ENCODE data around the gene PCDHB6. TPM values are rescaled to one million over a fixed set of nuclear protein-coding genes. Genes with fewer than 3 reads are reported as not detected.
"Not testable (repeated sequence)": the region's sequence is repeated elsewhere in the genome, so short reads cannot be mapped to it uniquely, and the experiment has no call there.

Gene PCDHB6
- total RNA-seq, 1 donor from 2014 or later = 0.48 TPM

DNA sequence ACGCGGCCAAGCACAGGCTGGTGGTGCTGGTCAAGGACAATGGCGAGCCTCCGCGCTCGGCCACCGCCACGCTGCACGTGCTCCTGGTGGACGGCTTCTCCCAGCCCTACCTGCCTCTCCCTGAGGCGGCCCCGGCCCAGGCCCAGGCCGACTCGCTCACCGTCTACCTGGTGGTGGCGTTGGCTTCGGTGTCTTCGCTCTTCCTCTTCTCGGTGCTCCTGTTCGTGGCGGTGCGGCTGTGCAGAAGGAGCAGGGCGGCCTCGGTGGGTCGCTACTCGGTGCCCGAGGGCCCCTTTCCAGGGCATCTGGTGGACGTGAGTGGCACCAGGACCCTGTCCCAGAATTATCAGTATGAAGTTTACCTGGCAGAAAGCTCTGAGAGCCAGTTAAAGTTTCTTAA is 8.0 kb downstream of the PCDHB6 start:
- not testable (repeated sequence) for DNase-seq (ENCODE audit: low spot score)

DNA sequence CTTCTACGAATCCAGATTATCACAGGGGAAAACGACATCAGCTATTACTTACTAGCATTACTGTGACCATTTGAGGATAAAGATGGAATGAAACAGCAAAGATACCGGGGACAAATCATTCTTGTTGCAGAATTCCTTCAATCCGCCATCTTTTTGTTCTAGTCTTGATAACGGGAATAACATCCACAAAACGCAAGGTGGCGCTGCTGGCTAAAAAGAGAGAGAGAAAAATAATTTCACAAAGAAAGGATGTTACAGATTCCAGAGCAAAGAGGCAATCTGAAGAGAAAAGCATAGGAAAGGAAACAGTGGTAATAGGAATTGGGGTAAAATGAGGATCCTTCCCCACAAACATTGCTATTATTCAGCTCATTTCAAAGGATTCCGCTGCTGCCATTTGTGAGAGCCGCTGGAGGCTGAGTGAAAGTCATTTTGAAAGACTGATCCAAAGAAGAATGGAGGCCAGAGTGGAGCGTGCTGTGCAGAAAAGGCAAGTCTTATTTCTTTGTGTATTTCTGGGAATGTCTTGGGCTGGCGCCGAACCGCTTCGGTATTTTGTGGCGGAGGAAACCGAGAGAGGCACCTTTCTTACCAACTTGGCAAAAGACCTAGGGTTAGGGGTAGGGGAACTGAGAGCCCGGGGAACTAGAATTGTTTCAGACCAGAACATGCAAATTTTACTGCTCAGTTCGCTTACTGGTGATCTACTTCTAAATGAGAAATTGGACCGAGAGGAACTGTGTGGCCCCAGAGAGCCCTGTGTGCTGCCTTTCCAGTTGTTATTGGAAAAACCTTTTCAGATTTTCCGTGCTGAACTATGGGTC is 22.7 kb downstream of the PCDHB6 start, which contains the start of gene PCDHB7:
TSS of gene PCDHB7 (plus strand) at position 264 of the 824 bp plus-strand sequence. CDS start at position 456, 192 bp downstream.
- no peak for DNase-seq (ENCODE audit: low spot score)

DNA sequence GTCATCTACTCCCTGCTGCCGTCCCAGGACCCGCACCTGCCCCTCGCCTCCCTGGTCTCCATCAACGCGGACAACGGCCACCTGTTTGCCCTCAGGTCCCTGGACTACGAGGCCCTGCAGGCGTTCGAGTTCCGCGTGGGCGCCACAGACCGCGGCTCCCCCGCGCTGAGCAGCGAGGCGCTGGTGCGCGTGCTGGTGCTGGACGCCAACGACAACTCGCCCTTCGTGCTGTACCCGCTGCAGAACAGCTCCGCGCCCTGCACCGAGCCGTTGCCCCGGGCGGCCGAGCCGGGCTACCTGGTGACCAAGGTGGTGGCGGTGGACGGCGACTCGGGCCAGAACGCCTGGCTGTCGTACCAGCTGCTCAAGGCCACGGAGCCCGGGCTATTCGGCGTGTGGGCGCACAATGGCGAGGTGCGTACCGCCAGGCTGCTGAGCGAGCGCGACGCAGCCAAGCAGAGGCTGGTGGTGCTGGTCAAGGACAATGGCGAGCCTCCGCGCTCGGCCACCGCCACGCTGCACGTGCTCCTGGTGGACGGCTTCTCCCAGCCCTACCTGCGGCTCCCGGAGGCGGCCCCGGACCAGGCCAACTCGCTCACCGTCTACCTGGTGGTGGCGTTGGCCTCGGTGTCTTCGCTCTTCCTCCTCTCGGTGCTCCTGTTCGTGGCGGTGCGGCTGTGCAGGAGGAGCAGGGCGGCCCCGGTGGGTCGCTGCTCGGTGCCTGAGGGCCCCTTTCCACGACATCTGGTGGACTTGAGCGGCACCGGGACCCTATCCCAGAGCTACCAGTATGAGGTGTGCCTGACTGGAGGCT is 24.6 kb downstream of the PCDHB6 start:
- DNase-seq (ENCODE audit: low spot score) = not testable (repeated sequence)

DNA sequence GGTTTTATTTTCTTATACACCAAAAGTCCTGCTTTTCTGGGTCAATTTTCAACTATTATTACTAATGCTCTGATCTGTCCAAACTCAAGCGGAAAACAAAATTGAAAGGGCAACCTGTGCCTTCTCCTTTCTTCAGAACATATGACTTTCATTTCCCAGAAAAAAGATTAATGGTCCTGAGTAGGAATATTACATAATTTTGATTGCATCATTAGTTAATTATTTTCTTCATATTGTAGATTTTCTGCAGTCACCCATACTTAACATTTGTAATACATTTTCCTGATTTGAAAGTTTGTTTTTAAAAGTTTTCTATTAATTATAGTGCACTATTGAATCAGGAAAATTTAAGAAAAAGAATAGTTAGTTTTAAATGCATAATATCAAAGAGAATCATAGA is 26.1 kb downstream of the PCDHB6 start:
- no peak for DNase-seq (ENCODE audit: low spot score)

DNA sequence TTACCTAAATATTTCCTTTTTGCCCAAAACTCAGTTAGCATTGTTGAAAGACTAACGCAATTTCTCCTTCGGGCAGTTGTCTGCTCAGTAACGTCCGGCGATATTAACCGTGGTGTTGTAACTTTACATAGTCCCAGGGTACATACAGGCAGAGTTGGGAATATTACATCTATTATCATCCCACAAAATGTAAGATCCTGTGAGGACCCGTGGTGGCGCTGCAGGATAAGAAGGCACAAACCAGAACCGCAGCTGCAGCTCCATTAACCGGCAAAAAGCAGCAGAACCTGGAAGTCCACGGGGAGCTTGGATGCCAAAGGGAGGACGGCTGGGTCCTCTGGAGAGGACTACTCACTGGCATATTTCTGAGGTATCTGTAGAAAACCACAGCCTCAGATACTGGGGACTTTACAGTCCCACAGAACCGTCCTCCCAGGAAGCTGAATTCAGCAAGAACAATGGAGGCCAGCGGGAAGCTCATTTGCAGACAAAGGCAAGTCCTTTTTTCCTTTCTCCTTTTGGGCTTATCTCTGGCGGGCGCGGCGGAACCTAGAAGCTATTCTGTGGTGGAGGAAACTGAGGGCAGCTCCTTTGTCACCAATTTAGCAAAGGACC is 27.8 kb downstream of the PCDHB6 start, which contains the start of gene PCDHB8:
TSS of gene PCDHB8 (plus strand) at position 214 of the 615 bp plus-strand sequence. CDS start at position 459, 245 bp downstream.
- not testable (repeated sequence) for DNase-seq (ENCODE audit: low spot score)

DNA sequence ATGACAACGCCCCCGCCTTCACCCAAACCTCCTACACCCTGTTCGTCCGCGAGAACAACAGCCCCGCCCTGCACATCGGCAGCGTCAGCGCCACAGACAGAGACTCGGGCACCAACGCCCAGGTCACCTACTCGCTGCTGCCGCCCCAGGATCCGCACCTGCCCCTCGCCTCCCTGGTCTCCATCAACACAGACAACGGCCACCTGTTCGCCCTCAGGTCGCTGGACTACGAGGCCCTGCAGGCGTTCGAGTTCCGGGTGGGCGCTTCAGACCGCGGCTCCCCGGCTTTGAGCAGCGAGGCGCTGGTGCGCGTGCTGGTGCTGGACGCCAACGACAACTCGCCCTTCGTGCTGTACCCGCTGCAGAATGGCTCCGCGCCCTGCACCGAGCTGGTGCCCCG is 29.5 kb downstream of the PCDHB6 start:
- DNase-seq (ENCODE audit: low spot score) = not testable (repeated sequence)

DNA sequence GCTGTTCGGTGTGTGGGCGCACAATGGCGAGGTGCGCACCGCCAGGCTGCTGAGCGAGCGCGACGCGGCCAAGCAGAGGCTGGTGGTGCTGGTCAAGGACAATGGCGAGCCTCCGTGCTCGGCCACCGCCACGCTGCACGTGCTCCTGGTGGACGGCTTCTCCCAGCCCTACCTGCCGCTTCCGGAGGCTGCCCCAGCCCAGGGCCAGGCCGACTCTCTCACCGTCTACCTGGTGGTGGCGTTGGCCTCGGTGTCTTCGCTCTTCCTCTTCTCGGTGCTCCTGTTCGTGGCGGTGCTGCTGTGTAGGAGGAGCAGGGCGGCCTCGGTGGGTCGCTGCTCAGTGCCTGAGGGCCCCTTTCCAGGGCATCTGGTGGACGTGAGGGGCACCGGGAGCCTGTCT is 30.0 kb downstream of the PCDHB6 start:
- not testable (repeated sequence) for DNase-seq (ENCODE audit: low spot score)

DNA sequence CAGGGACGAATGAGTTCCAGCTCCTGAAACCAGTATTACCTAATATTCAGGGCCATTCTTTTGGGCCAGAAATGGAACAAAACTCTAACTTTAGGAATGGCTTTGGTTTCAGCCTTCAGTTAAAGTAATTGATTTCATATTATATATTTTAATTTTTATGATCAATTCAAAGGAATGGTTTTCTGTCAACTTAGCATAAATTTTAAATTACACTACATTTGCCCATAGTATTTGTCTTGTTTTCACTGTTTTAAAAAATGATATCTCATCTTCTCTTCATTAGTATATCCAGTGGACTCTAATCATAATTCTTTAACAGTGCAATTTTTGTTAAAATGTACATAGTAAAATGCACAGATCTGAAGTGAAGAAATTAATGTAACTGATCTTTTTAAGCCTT is 30.5 kb downstream of the PCDHB6 start:
- no peak for DNase-seq (ENCODE audit: low spot score)

DNA sequence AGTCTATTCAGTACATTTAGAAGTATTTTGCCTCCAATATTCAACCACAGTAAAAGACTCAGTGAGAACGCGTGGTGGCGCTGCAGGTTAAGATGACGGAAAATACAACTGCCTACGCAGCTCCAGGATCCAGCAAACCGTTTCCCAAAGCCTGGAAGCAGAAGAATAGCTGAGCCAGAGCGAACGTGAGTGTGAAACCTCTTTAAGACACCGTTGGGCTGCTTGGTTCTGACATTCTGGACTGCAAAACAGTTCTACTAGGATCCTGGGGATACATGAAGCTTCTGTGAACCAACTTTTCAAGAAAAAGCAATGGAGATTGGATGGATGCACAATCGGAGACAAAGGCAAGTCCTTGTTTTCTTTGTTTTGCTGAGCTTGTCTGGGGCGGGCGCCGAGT is 32.4 kb downstream of the PCDHB6 start, which contains the start of gene PCDHB16:
TSS of gene PCDHB16 (plus strand) at position 140 of the 400 bp plus-strand sequence. CDS start at position 313, 173 bp downstream.
- no peak for DNase-seq (ENCODE audit: low spot score)

DNA sequence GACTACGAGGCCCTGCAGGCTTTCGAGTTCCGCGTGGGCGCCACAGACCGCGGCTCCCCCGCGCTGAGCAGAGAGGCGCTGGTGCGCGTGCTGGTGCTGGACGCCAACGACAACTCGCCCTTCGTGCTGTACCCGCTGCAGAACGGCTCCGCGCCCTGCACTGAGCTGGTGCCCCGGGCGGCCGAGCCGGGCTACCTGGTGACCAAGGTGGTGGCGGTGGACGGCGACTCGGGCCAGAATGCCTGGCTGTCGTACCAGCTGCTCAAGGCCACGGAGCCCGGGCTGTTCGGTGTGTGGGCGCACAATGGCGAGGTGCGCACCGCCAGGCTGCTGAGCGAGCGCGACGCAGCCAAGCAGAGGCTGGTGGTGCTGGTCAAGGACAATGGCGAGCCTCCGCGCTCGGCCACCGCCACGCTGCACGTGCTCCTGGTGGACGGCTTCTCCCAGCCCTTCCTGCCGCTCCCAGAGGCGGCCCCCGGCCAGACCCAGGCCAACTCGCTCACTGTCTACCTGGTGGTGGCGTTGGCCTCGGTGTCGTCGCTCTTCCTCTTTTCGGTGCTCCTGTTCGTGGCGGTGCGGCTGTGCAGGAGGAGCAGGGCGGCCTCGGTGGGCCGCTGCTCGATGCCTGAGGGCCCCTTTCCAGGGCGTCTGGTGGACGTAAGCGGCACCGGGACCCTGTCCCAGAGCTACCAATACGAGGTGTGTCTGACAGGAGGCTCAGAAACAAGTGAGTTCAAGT is 34.4 kb downstream of the PCDHB6 start:
- not testable (repeated sequence) for DNase-seq (ENCODE audit: low spot score)

DNA sequence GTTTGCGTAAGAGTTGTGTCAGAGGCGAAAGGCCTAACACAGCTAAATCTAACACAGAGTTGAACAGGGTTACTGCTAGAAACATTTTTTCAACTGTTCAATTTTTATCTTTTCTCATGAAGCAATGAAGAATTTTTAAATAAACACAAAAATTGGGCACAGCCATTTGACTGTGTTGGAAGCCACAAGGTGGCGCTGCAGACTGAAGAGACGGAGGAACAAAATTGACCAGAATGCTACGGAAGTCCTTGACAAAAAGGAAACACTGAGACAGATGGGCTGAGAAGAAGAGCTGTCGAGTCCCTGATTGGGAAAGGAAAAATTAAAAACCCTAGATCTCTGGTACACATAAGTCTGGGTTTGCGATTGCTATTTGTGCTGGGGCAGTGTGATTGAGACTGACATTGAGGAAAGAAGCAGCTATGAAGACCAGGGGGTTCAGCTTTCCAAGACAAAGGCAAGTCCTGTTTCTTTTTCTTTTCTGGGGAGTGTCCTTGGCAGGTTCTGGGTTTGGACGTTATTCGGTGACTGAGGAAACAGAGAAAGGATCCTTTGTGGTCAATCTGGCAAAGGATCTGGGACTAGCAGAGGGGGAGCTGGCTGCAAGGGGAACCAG is 37.1 kb downstream of the PCDHB6 start, which contains the start of gene PCDHB9:
TSS of gene PCDHB9 (plus strand) at position 265 of the 616 bp plus-strand sequence. CDS start at position 423, 158 bp downstream.
- no peak for DNase-seq (ENCODE audit: low spot score)

DNA sequence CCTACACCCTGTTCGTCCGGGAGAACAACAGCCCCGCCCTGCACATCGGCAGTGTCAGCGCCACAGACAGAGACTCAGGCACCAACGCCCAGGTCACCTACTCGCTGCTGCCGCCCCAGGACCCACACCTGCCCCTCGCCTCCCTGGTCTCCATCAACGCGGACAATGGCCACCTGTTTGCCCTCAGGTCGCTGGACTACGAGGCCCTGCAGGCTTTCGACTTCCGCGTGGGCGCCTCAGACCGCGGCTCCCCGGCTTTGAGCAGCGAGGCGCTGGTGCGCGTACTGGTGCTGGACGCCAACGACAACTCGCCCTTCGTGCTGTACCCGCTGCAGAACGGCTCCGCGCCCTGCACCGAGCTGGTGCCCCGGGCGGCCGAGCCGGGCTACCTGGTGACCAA is 38.8 kb downstream of the PCDHB6 start:
- not testable (repeated sequence) for DNase-seq (ENCODE audit: low spot score)

DNA sequence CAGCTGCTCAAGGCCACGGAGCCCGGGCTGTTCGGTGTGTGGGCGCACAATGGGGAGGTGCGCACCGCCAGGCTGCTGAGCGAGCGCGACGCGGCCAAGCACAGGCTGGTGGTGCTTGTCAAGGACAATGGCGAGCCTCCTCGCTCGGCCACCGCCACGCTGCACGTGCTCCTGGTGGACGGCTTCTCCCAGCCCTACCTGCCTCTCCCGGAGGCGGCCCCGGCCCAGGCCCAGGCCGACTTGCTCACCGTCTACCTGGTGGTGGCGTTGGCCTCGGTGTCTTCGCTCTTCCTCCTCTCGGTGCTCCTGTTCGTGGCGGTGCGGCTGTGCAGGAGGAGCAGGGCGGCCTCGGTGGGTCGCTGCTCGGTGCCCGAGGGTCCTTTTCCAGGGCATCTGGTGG is 39.3 kb downstream of the PCDHB6 start:
- not testable (repeated sequence) for DNase-seq (ENCODE audit: low spot score)

DNA sequence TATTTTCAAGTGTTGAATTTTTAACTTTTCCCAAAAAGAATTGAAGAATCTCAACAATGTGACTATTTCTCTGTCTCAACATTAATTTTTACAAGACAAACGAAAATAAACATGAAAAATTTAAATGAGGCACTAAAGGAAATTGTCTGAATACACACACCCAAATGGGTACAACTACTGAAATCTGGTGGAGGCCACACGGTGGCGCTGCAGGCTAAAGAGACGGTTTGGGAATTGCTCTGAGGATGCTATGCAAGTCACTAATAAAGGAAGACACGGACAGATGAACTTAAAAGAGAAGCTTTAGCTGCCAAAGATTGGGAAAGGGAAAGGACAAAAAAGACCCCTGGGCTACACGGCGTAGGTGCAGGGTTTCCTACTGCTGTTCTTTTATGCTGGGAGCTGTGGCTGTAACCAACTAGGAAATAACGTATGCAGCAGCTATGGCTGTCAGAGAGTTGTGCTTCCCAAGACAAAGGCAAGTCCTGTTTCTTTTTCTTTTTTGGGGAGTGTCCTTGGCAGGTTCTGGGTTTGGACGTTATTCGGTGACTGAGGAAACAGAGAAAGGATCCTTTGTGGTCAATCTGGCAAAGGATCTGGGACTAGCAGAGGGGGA is 42.4 kb downstream of the PCDHB6 start, which contains the start of gene PCDHB10:
TSS of gene PCDHB10 (plus strand) at position 244 of the 616 bp plus-strand sequence. CDS start at position 444, 200 bp downstream.
- DNase-seq (ENCODE audit: low spot score) = no peak

DNA sequence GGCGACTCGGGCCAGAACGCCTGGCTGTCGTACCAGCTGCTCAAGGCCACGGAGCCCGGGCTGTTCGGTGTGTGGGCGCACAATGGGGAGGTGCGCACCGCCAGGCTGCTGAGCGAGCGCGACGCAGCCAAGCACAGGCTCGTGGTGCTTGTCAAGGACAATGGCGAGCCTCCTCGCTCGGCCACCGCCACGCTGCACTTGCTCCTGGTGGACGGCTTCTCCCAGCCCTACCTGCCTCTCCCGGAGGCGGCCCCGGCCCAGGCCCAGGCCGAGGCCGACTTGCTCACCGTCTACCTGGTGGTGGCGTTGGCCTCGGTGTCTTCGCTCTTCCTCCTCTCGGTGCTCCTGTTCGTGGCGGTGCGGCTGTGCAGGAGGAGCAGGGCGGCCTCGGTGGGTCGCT is 44.5 kb downstream of the PCDHB6 start:
- not testable (repeated sequence) for DNase-seq (ENCODE audit: low spot score)

DNA sequence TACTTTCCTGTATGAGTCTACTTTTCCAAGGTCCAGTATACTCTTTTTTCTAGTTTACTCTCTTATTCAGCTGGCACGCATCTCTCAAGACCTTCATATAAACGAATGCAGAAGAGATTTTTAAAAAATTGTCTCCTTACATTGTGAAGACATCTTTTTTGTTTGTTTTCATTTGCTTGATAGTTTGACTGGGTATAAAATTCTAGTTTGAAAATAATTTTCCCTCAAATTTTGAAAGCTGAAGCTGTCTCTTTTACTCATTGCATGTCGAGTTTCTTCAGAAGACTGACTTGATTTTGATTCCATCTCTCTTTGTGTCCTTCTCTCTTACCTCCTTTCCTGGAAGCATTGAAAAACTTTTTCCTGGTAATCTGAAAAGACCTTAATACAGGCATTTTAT is 46.5 kb downstream of the PCDHB6 start:
- no peak for DNase-seq (ENCODE audit: low spot score)

DNA sequence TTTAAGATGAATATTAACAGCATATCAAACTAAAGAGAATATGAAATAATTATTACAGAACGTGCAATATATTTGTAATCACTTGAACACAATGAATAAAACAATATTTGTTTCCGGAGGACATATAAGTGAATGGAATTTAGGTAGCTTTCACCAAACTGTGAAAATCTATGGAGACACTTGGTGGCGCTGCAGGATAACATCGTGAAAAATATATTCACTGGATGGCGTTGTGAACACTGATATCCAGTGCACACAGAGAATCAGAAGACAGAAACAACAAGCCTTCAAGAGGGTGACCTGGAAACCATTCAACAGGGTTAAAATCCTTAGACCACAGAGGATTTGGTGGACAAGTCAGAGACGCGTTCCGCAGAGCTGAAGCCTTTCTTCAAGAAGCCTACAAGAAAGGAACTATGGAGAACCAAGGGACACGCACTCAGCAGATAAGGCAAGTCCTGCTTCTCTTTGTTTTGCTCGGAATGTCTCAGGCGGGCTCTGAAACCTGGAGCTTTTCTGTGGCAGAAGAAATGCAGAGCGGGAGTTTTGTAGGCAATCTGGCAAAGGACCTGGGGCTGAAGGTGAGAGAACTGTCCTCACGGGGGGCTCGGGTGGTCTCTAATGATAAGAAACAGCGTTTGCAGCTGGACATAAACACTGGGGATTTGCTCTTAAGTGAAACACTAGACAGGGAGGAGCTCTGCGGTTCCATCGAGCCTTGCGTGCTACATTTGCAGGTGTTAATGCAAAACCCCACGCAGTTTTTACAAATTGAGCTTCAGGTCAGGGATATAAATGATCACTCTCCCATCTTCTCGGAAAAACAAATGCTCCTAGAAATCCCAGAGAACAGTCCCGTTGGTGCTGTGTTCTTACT is 49.7 kb downstream of the PCDHB6 start, which contains the start of gene PCDHB11:
TSS of gene PCDHB11 (plus strand) at position 269 of the 877 bp plus-strand sequence. CDS start at position 417, 148 bp downstream.
- no peak for DNase-seq (ENCODE audit: low spot score)

DNA sequence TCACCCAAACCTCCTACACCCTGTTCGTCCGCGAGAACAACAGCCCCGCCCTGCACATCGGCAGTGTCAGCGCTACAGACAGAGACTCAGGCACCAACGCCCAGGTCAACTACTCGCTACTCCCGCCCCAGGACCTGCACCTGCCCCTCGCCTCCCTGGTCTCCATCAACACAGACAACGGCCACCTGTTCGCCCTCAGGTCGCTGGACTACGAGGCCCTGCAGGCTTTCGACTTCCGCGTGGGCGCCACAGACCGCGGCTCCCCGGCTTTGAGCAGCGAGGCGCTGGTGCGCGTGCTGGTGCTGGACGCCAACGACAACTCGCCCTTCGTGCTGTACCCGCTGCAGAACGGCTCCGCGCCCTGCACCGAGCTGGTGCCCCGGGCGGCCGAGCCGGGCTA is 51.3 kb downstream of the PCDHB6 start:
- not testable (repeated sequence) for DNase-seq (ENCODE audit: low spot score)
